ENCODE results near the gene PTPRN2. TPM values are rescaled to one million over a fixed set of nuclear protein-coding genes. Genes with fewer than 3 reads are reported as not detected.
A peak's percentile ranks its signal among the peaks of the same experiment; 100 is the strongest.

PTPRN2 gene
- total and polyA plus RNA-seq, 2 of the 13 experiments (the other 11 are each of a cell fraction or from before 2014, with no cell fraction given), result 2.5 to 24.2 TPM

DNA sequence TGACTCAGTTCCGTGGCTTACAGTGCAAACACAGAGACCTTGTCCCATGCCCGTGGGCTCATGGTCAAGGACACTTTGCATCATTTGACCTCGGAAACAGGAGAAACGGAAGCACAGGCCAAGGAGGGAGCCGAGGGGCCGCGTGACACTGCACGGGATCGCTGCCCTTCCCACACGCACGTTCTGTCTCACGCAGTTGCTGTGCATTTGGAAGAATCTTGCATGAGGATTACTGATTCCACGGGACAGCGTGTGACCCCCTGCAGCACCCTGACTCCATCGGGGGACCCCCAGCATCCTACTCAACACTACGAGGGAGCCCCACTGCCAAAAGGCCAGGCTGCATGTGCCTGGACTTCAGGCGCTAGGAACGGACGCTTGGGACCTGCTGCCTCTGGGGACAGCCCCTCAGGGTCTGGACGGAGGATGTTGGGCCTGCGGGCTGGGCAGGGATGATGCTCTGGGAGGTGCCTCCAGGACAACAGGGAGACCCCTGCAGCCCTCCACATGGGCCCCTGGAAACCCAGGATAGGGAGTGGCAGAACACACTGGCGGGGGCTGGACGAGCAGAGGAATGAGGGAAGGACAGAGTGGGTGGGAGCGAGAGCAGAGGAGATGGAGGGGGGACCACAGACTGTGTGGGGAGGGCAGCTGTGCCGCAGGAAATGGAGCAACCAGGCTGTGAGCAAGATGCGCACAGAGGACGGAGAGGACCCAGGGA, 1028.6 kb downstream of the PTPRN2 start:
- intact Hi-C loops (cut with micrococcal nuclease; ENCODE audit: unreplicated experiment), result no loop called here
- TF ChIP-seq ETV5 (CRISPR knock-in tag; IDR thresholded peaks at IDR 0.05; ENCODE audit: borderline replicate concordance) (peak; percentile 97), HNF4G (IDR thresholded peaks at IDR 0.05; ENCODE audit: borderline replicate concordance, low read depth, low read length) (peak; percentile 53; the same call in 1 of the 2 replicates), HNF4G (CRISPR knock-in tag; IDR thresholded peaks at IDR 0.05; ENCODE audit: borderline replicate concordance, low read depth) (peak; percentile 73; the same call in 1 of the 2 replicates), THRA (CRISPR knock-in tag; IDR thresholded peaks at IDR 0.05; ENCODE audit: borderline replicate concordance) (peak; percentile 67; the same call in 1 of the 2 replicates), ZNF761 (CRISPR knock-in tag; conservative IDR thresholded peaks at IDR 0.05) (peak; percentile 36; the same call in 1 of the 2 replicates), ZFP62 (CRISPR knock-in tag; IDR thresholded peaks at IDR 0.05) (no peak), FOXO1 (CRISPR knock-in tag; IDR thresholded peaks at IDR 0.05) (peak; percentile 89; the same call in 1 of the 2 replicates), SMAD9 (CRISPR knock-in tag; IDR thresholded peaks at IDR 0.05) (no peak), NFE2L1 (CRISPR knock-in tag; IDR thresholded peaks at IDR 0.05; ENCODE audit: borderline replicate concordance) (no peak), CAMTA2 (CRISPR knock-in tag; IDR thresholded peaks at IDR 0.05; ENCODE audit: borderline replicate concordance) (no peak), FOSL2 (CRISPR knock-in tag; IDR thresholded peaks at IDR 0.05) (peak; percentile 81), HDAC6 (IDR thresholded peaks at IDR 0.05; ENCODE audit: low read depth, low read length) (no peak), ZFY (CRISPR knock-in tag; IDR thresholded peaks at IDR 0.05) (peak; percentile 29; the same call in 1 of the 2 replicates), ZSCAN30 (CRISPR knock-in tag; IDR thresholded peaks at IDR 0.05) (no peak), ZNF337 (CRISPR knock-in tag; IDR thresholded peaks at IDR 0.05; ENCODE audit: borderline replicate concordance, low read depth) (no peak), MLXIP (CRISPR knock-in tag; IDR thresholded peaks at IDR 0.05; ENCODE audit: borderline replicate concordance) (no peak), SAP130 (CRISPR knock-in tag; IDR thresholded peaks at IDR 0.05; ENCODE audit: low read depth) (peak; percentile 59)
- TF ChIP-seq, protein P1, sequence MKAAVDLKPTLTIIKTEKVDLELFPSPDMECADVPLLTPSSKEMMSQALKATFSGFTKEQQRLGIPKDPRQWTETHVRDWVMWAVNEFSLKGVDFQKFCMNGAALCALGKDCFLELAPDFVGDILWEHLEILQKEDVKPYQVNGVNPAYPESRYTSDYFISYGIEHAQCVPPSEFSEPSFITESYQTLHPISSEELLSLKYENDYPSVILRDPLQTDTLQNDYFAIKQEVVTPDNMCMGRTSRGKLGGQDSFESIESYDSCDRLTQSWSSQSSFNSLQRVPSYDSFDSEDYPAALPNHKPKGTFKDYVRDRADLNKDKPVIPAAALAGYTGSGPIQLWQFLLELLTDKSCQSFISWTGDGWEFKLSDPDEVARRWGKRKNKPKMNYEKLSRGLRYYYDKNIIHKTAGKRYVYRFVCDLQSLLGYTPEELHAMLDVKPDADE (CRISPR knock-in tag; IDR thresholded peaks at IDR 0.05), result no peak

More for the DNA sequence above, 1028.6 kb downstream of the PTPRN2 start:
- ATAC-seq (peak; percentile 31), FAIRE-seq (no peak), DNase-seq (ENCODE audit: low spot score) (peak; percentile 48)
- H3K9me3 ChIP-seq (ENCODE audit: low read length), result no peaks in the 10 kb centered on the region
- no peaks in the 10 kb centered on the region for H3K79me2 ChIP-seq (ENCODE audit: insufficient read depth, low read length)
- peaks cover 64% of the 10 kb centered on the region for H3K4me1 ChIP-seq (ENCODE audit: insufficient read depth, low read length)
- ChIA-PET POLR2A (no interaction called here), CTCF (ENCODE audit: low intra/inter-chr PET ratio, low total read pairs) (no interaction called here)
- no peaks in the 10 kb centered on the region for H3K36me3 ChIP-seq (replicated peaks in 1 of 2; ENCODE audit: control insufficient read depth in 1 of 2, insufficient read depth in 2 of 2, low read length in 2 of 2)
- H3K27ac ChIP-seq (ENCODE audit: extremely low read length, insufficient read depth, low read length), result peak overlapping the region; percentile 40
- peak overlapping the region in 1 of 3 experiments; percentile 31; a peak in 2 of 6 replicates for H3K4me3 ChIP-seq (replicated peaks in 1 of 3; ENCODE audit: insufficient read depth in 1 of 3, low read depth in 2 of 3, low read length in 3 of 3)
- no TSS peak for BruUV-seq (replicated peaks)
- no peak overlapping the region for H2AFZ ChIP-seq (ENCODE audit: low read length)
- H3K4me2 ChIP-seq (ENCODE audit: low read depth, low read length), result peak overlapping the region; percentile 33
- H3K27me3 ChIP-seq (ENCODE audit: control insufficient read depth in 1 of 2, insufficient read depth in 2 of 2, low read length in 2 of 2), result peaks cover 2 to 6% of the 10 kb centered on the region in 2 experiments; a peak in 1 of 5 replicates
- WGBS (ENCODE audit: low lambda C conversion rate), result 18% methylated on average over 19 of the region's 27 CpGs
- in situ Hi-C loops (cut with HindIII; ENCODE audit: extremely low pct_ligation_motif_present, low pct_unique_long_range_greater_than_20kb), result no loop called here
- H4K20me1 ChIP-seq (ENCODE audit: insufficient read depth, low read length), result no peaks in the 10 kb centered on the region
- H3K9ac ChIP-seq (ENCODE audit: insufficient read depth, low read depth, low read length), result no peak overlapping the region
